VCaP (cell line): ENCODE measurements around the gene PLCB4.

Experiments used
- H3K27ac ChIP-seq: fragments of 450-650 bp; 2 replicates; pipeline ENCODE4 v1.5.1; 2017
- CTCF ChIP-seq: fragments of 450-650 bp; conservative IDR thresholded peaks from 2 replicates; pipeline ENCODE4 v1.5.1; 2017; ENCODE audit warnings: mild to moderate bottlenecking, moderate library complexity

PLCB4 gene

GRCh38 chr20:9330151-9330550, 261.3 kb downstream of the PLCB4 start:
- no peak overlapping the region for H3K27ac ChIP-seq
- TF ChIP-seq CTCF = no peak

- H3K27ac ChIP-seq = no peak overlapping the region; the same call in 1 of the 2 replicates
- TF ChIP-seq CTCF = no peak
Observed at GRCh38 chr20:9331707-9332435, 263.0 kb downstream of the PLCB4 start.

GRCh38 chr20:9332791-9333479, 264.0 kb downstream of the PLCB4 start:
- no peak for TF ChIP-seq CTCF
- no peak overlapping the region; the same call in 1 of the 2 replicates for H3K27ac ChIP-seq

GRCh38 chr20:9334866-9335265, 266.0 kb downstream of the PLCB4 start:
- peak overlapping the region; percentile 53 for H3K27ac ChIP-seq
- no peak for TF ChIP-seq CTCF

- H3K27ac ChIP-seq = no peak overlapping the region
- TF ChIP-seq CTCF = no peak
Observed at GRCh38 chr20:9338101-9338500, 269.2 kb downstream of the PLCB4 start.

- TF ChIP-seq CTCF = no peak
- H3K27ac ChIP-seq = no peak overlapping the region
Observed at GRCh38 chr20:9339708-9340107, 270.8 kb downstream of the PLCB4 start.

GRCh38 chr20:9342651-9343050, 273.8 kb downstream of the PLCB4 start:
- no peak overlapping the region for H3K27ac ChIP-seq
- no peak for TF ChIP-seq CTCF
